ENCODE measurements around the gene CACNA2D3. TPM values are rescaled to one million over a fixed set of nuclear protein-coding genes. Genes with fewer than 3 reads are reported as not detected.

Gene CACNA2D3
- total RNA-seq, 1 experiment from 2014 or later, result not detected

GRCh38 chr3:54660714-54661132 lies 538.4 kb downstream of the CACNA2D3 start:
- no peak for DNase-seq (ENCODE audit: low spot score)
- in situ Hi-C loops (cut with HindIII; ENCODE audit: low sequenced_read_pairs), result no loop called here

GRCh38 chr3:54661151-54661550 lies 538.8 kb downstream of the CACNA2D3 start:
- in situ Hi-C loops (cut with HindIII; ENCODE audit: low sequenced_read_pairs), result no loop called here
- DNase-seq (ENCODE audit: low spot score), result no peak

GRCh38 chr3:54663501-54664011 lies 541.2 kb downstream of the CACNA2D3 start:
- in situ Hi-C loops (cut with HindIII; ENCODE audit: low sequenced_read_pairs), result no loop called here
- DNase-seq (ENCODE audit: low spot score), result peak; percentile 5

GRCh38 chr3:54665016-54665600 lies 542.8 kb downstream of the CACNA2D3 start:
- in situ Hi-C loops (cut with HindIII; ENCODE audit: low sequenced_read_pairs), result no loop called here

GRCh38 chr3:54668236-54668635 lies 545.9 kb downstream of the CACNA2D3 start:
- no peak for DNase-seq (ENCODE audit: low spot score)
- in situ Hi-C loops (cut with HindIII; ENCODE audit: low sequenced_read_pairs), result no loop called here

More at GRCh38 chr3:54665016-54665600, 542.8 kb downstream of the CACNA2D3 start:
- no peak for DNase-seq (ENCODE audit: low spot score)

- peak; percentile 80 for DNase-seq (ENCODE audit: low spot score)
- in situ Hi-C loops (cut with HindIII; ENCODE audit: low sequenced_read_pairs), result no loop called here
These were observed 548.0 kb downstream of the CACNA2D3 start for GRCh38 chr3:54670201-54671000.

GRCh38 chr3:54671511-54671910 lies 549.2 kb downstream of the CACNA2D3 start:
- in situ Hi-C loops (cut with HindIII; ENCODE audit: low sequenced_read_pairs), result no loop called here
- peak; percentile 11 for DNase-seq (ENCODE audit: low spot score)

GRCh38 chr3:54676087-54676486 lies 553.7 kb downstream of the CACNA2D3 start:
- DNase-seq (ENCODE audit: low spot score), result no peak
- in situ Hi-C loops (cut with HindIII; ENCODE audit: low sequenced_read_pairs), result no loop called here

GRCh38 chr3:54681706-54682105 lies 559.4 kb downstream of the CACNA2D3 start:
- in situ Hi-C loops (cut with HindIII; ENCODE audit: low sequenced_read_pairs), result no loop called here
- no peak for DNase-seq (ENCODE audit: low spot score)

- in situ Hi-C loops (cut with HindIII; ENCODE audit: low sequenced_read_pairs), result no loop called here
These were observed 562.9 kb downstream of the CACNA2D3 start for GRCh38 chr3:54685213-54685612.

GRCh38 chr3:54691289-54691771 lies 569.0 kb downstream of the CACNA2D3 start:
- DNase-seq (ENCODE audit: low spot score), result no peak
- in situ Hi-C loops (cut with HindIII; ENCODE audit: low sequenced_read_pairs), result no loop called here

More at GRCh38 chr3:54685213-54685612, 562.9 kb downstream of the CACNA2D3 start:
- DNase-seq (ENCODE audit: low spot score), result no peak

- in situ Hi-C loops (cut with HindIII; ENCODE audit: low sequenced_read_pairs), result no loop called here
These were observed 574.0 kb downstream of the CACNA2D3 start for GRCh38 chr3:54696313-54696712.

GRCh38 chr3:54698054-54698453 lies 575.7 kb downstream of the CACNA2D3 start:
- peak; percentile 10 for DNase-seq (ENCODE audit: low spot score)
- in situ Hi-C loops (cut with HindIII; ENCODE audit: low sequenced_read_pairs), result no loop called here

More at GRCh38 chr3:54696313-54696712, 574.0 kb downstream of the CACNA2D3 start:
- no peak for DNase-seq (ENCODE audit: low spot score)

GRCh38 chr3:54703923-54704322 lies 581.6 kb downstream of the CACNA2D3 start:
- in situ Hi-C loops (cut with HindIII; ENCODE audit: low sequenced_read_pairs), result no loop called here
- no peak for DNase-seq (ENCODE audit: low spot score)

- in situ Hi-C loops (cut with HindIII; ENCODE audit: low sequenced_read_pairs), result no loop called here
These were observed 583.4 kb downstream of the CACNA2D3 start for GRCh38 chr3:54705730-54706129.

GRCh38 chr3:54706738-54707137 lies 584.4 kb downstream of the CACNA2D3 start:
- peak; percentile 77 for DNase-seq (ENCODE audit: low spot score)
- in situ Hi-C loops (cut with HindIII; ENCODE audit: low sequenced_read_pairs), result no loop called here

More at GRCh38 chr3:54705730-54706129, 583.4 kb downstream of the CACNA2D3 start:
- no peak for DNase-seq (ENCODE audit: low spot score)

GRCh38 chr3:54709785-54710184 lies 587.4 kb downstream of the CACNA2D3 start:
- in situ Hi-C loops (cut with HindIII; ENCODE audit: low sequenced_read_pairs), result no loop called here
- DNase-seq (ENCODE audit: low spot score), result no peak

GRCh38 chr3:54710954-54711353 lies 588.6 kb downstream of the CACNA2D3 start:
- in situ Hi-C loops (cut with HindIII; ENCODE audit: low sequenced_read_pairs), result no loop called here
- no peak for DNase-seq (ENCODE audit: low spot score)

- DNase-seq (ENCODE audit: low spot score), result no peak
- in situ Hi-C loops (cut with HindIII; ENCODE audit: low sequenced_read_pairs), result no loop called here
These were observed 590.2 kb downstream of the CACNA2D3 start for GRCh38 chr3:54712539-54712938.

- in situ Hi-C loops (cut with HindIII; ENCODE audit: low sequenced_read_pairs), result no loop called here
- no peak for DNase-seq (ENCODE audit: low spot score)
These were observed 590.7 kb downstream of the CACNA2D3 start for GRCh38 chr3:54713031-54713430.
